ENCODE results near the gene BORA.

DNA sequence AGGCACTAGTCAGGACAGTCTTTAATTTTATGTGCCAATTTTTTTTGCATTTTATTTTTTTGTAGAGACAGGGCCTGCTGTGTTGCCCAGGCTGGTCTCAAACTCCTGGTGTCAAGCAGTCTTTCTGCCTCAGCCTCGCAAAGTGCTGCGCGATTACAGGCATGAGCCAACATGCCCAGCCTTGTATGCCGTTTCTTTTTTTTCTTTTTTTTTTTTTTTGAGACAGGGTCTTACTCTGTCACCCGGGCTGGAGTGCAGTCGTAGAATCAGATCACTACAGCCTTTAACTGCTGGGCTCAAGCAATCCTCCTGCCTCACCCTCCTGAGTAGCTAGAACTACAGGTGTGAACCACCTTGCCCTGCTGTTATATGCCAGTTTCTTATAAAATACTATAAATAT, 26.4 kb downstream of the BORA start:
- TF ChIP-seq POLR2A (IDR thresholded peaks at IDR 0.05) = no peak
- no peak for TF ChIP-seq CTCF (IDR thresholded peaks at IDR 0.05)
